Activated CD8-positive, alpha-beta memory T cell treated with anti-CD3 and anti-CD28 coated beads for 24 hours (primary cell): ENCODE measurements around the gene ANKRD34B.

Experiments used
- DNase-seq: peaks from one replicate; pipeline ENCODE4 v3.0.0-alpha.2; 2020

ANKRD34B gene

GRCh38 chr5:80569086-80569960, 757 bp downstream of the ANKRD34B start:
- DNase-seq, result no peak

- no peak for DNase-seq
Observed at GRCh38 chr5:80568251-80568650, 1.8 kb downstream of the ANKRD34B start.

GRCh38 chr5:80566711-80567259, 3.3 kb downstream of the ANKRD34B start:
- DNase-seq, result no peak

GRCh38 chr5:80565330-80565729, 4.8 kb downstream of the ANKRD34B start:
- DNase-seq, result no peak

GRCh38 chr5:80559244-80559643, 10.8 kb downstream of the ANKRD34B start:
- DNase-seq, result no peak

GRCh38 chr5:80555099-80555498, 15.0 kb downstream of the ANKRD34B start:
- no peak for DNase-seq

GRCh38 chr5:80554646-80555045, 15.4 kb downstream of the ANKRD34B start:
- no peak for DNase-seq

- DNase-seq, result no peak
Observed at GRCh38 chr5:80541392-80541791, 28.7 kb downstream of the ANKRD34B start.

GRCh38 chr5:80540691-80541090, 29.4 kb downstream of the ANKRD34B start:
- no peak for DNase-seq

- DNase-seq, result no peak
Observed at GRCh38 chr5:80516826-80517225, 53.3 kb downstream of the ANKRD34B start.

GRCh38 chr5:80509362-80509761, 60.7 kb downstream of the ANKRD34B start:
- DNase-seq, result no peak

- no peak for DNase-seq
Observed at GRCh38 chr5:80508844-80509243, 61.2 kb downstream of the ANKRD34B start.

- no peak for DNase-seq
Observed at GRCh38 chr5:80507663-80508062, 62.4 kb downstream of the ANKRD34B start.
